HepG2 (cell line): ENCODE results near the gene C3orf70. TPM values are rescaled to one million over a fixed set of nuclear protein-coding genes. Genes with fewer than 3 reads are reported as not detected.

Experiments
- ATF7 ChIP-seq, 2 experiments: fragments of 450-650 bp in 1 of 2; sonication (generic) in 1 of 2; formaldehyde crosslinking in 1 of 2; IDR thresholded peaks; 2 replicates each; pipeline versions ENCODE4 v1.4.0 to v1.6.1; 2016 to 2020; ENCODE audit warnings: antibody characterized with exemption in 1 of 2, mild to moderate bottlenecking in 1 of 2, missing genetic modification reagents in 1 of 2
- HINFP ChIP-seq: sonication (generic); formaldehyde crosslinking; IDR thresholded peaks from 2 replicates; pipeline ENCODE4 v1.4.0; 2020; ENCODE audit warnings: low read depth, mild to moderate bottlenecking, missing genetic modification reagents
- HNRNPL ChIP-seq: fragments of 200-400 bp; formaldehyde crosslinking; IDR thresholded peaks from 2 replicates; pipeline ENCODE4 v1.6.1; 2017; ENCODE audit warnings: mild to moderate bottlenecking, low read depth, low read length
- HNRNPLL ChIP-seq: fragments of 200-400 bp; formaldehyde crosslinking; IDR thresholded peaks from 2 replicates; pipeline ENCODE4 v1.6.1; 2017; ENCODE audit warnings: mild to moderate bottlenecking, low read depth, low read length; ENCODE audit not compliant: poor library complexity, severe bottlenecking
- HOXA3 ChIP-seq: sonication (generic); formaldehyde crosslinking; IDR thresholded peaks from 2 replicates; pipeline ENCODE4 v1.5.0; 2020; ENCODE audit warnings: missing genetic modification reagents
- KDM2A ChIP-seq: sonication (generic); formaldehyde crosslinking; IDR thresholded peaks from 2 replicates; pipeline ENCODE4 v1.4.0; 2020; ENCODE audit warnings: low read depth, missing genetic modification reagents, borderline replicate concordance
- KDM5B ChIP-seq: sonication (generic); formaldehyde crosslinking; IDR thresholded peaks from 2 replicates; pipeline ENCODE4 v1.4.0; 2020; ENCODE audit warnings: missing genetic modification reagents, mild to moderate bottlenecking, borderline replicate concordance
- MAFF ChIP-seq: IDR thresholded peaks from 2 replicates; pipeline ENCODE4 v1.6.1; 2011; ENCODE audit warnings: low read depth, low read length, improper control_type of control experiment
- MTA3 ChIP-seq: sonication (generic); formaldehyde crosslinking; IDR thresholded peaks from 2 replicates; pipeline ENCODE4 v1.4.0; 2020; ENCODE audit warnings: missing genetic modification reagents
- PHF8 ChIP-seq: sonication (generic); formaldehyde crosslinking; IDR thresholded peaks from 2 replicates; pipeline ENCODE4 v1.5.0; 2020; ENCODE audit warnings: missing genetic modification reagents
- RAD21 ChIP-seq: fragments of 450-650 bp; formaldehyde crosslinking; IDR thresholded peaks from 2 replicates; pipeline ENCODE4 v1.5.0; 2020; ENCODE audit warnings: mild to moderate bottlenecking
- TFDP2 ChIP-seq: sonication (generic); formaldehyde crosslinking; IDR thresholded peaks from 2 replicates; pipeline ENCODE4 v1.4.0; 2020; ENCODE audit warnings: missing genetic modification reagents
- ZBTB33 ChIP-seq: sonication (generic); formaldehyde crosslinking; IDR thresholded peaks from 2 replicates; pipeline ENCODE4 v1.4.0; 2020; ENCODE audit warnings: missing genetic modification reagents
- ZBTB7B ChIP-seq: sonication (generic); formaldehyde crosslinking; IDR thresholded peaks from 2 replicates; pipeline ENCODE4 v1.4.0; 2020; ENCODE audit warnings: missing genetic modification reagents
- ZFY ChIP-seq: sonication (generic); formaldehyde crosslinking; IDR thresholded peaks from 2 replicates; pipeline ENCODE4 v1.4.0; 2020; ENCODE audit warnings: missing genetic modification reagents
- ZNF143 ChIP-seq: sonication (generic); formaldehyde crosslinking; IDR thresholded peaks from 2 replicates; pipeline ENCODE4 v1.4.0; 2020; ENCODE audit warnings: missing genetic modification reagents
- ZSCAN29 ChIP-seq: sonication (generic); formaldehyde crosslinking; conservative IDR thresholded peaks from 2 replicates; pipeline ENCODE4 v1.4.0; 2020; ENCODE audit warnings: mild to moderate bottlenecking, missing genetic modification reagents
- polyA plus RNA-seq, 8 experiments: library from polyadenylated mRNA; depleted of rRNA in 3 of 8; stranded (reverse) in 7 of 8; unstranded in 1 of 8; fragments of >200 nt; fragmentation: Illumina TruSeq in 4 of 8; extraction: Trizol in 4 of 8; gene quantifications; 2 replicates each; pipeline versions ENCODE4 v1.2.1 to v1.2.3, GENCODE V29; 2011 to 2016; ENCODE audit warnings: low read depth in 4 of 8, missing spikeins in 1 of 8, mixed read lengths in 1 of 8; ENCODE audit not compliant: insufficient read depth in 1 of 8
- total RNA-seq, 5 experiments: library from RNA; depleted of rRNA; stranded (reverse); fragments of >200 nt; fragmentation: Illumina TruSeq; extraction: Trizol; gene quantifications; 2 replicates each; pipeline ENCODE4 v1.2.3, GENCODE V29; 2016; ENCODE audit warnings: low read depth in 1 of 5
- TF ChIP-seq, protein P1 (sequence below): sonication (generic); formaldehyde crosslinking; IDR thresholded peaks from 2 replicates; pipeline ENCODE4 v1.5.1; 2020; ENCODE audit warnings: mild to moderate bottlenecking, missing genetic modification reagents, moderate library complexity

The C3orf70 gene
- total and polyA plus RNA-seq, 2 of the 13 experiments (the other 11 are each of a cell fraction or from before 2014, with no cell fraction given): 0.79 to 2.4 TPM

DNA sequence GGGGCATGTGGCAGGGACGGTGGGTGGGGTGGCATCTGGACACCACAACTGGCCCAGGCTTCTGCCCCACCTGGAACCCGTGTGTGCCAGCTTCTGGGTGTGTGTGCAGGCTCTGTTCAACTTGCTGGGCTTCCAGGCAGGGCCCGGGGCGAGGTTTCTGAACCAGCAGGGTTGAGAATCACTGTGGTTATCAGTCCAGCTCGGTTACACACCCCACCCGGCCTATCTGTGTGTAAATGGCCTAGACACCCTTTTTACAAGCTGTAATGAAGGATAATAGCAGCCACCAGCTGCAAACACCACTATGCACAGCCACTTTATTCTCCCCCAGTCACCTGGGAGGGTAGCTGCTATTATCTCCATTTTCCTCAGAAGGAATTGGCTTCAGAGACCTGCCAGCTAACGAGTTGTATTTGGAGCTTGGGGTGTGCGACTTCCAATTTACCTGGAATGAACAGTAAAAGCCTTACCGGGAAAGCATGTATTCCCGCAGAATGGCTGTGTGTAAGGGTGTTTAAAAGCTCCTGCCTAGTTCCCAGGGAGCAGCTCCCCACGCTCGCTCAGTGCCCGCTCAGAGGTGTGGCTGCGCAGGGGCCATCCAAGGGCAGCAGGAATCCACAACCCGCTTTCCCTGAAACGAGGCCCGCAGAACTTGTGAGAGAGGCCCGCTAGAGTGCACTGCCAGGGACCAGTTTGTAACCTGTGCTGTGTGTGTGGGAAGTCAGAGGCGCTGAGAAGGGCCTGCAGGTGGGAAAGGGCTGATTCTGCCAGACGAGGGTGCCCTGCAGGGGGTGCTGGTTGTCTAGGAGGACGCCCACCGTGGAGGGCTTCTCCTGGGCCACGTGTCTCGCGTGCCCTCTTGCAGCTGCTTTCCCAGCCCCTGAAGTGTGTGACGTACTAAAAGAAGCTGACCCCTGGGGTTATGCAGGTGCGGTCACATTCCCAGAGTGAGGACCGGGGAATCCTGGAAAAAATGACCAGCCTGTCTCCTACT lies 83.5 kb downstream of the C3orf70 start (continued):
- TF ChIP-seq TFDP2 (0 out of 2 replicates have a peak, but pooled peaks have one; percentile 33), ZSCAN29 (no peak), KDM5B (CRISPR knock-in tag) (peak; percentile 55; the same call in 1 of the 2 replicates), ZNF143 (CRISPR knock-in tag) (no peak), HNRNPLL (peak; percentile 40), MTA3 (no peak), HOXA3 (CRISPR knock-in tag) (0 out of 2 replicates have a peak, but pooled peaks have one; percentile 11), ZFY (peak; percentile 16; the same call in 1 of the 2 replicates), MAFF (no peak), ZBTB33 (peak; percentile 95), ZBTB7B (CRISPR knock-in tag) (peak; percentile 73), PHF8 (CRISPR knock-in tag) (peak; percentile 16; the same call in 1 of the 2 replicates), HNRNPL (0 out of 2 replicates have a peak, but pooled peaks have one; percentile 43), KDM2A (CRISPR knock-in tag) (no peak; the same call in 1 of the 2 replicates), ATF7 (IDR thresholded peaks at IDR 0.05) (no peak), ATF7 (CRISPR knock-in tag; IDR thresholded peaks at IDR 0.05) (0 out of 2 replicates have a peak, but pooled peaks have one; percentile 47), HINFP (0 out of 2 replicates have a peak, but pooled peaks have one; percentile 39), RAD21 (peak; percentile 69)
- TF ChIP-seq, protein P1, sequence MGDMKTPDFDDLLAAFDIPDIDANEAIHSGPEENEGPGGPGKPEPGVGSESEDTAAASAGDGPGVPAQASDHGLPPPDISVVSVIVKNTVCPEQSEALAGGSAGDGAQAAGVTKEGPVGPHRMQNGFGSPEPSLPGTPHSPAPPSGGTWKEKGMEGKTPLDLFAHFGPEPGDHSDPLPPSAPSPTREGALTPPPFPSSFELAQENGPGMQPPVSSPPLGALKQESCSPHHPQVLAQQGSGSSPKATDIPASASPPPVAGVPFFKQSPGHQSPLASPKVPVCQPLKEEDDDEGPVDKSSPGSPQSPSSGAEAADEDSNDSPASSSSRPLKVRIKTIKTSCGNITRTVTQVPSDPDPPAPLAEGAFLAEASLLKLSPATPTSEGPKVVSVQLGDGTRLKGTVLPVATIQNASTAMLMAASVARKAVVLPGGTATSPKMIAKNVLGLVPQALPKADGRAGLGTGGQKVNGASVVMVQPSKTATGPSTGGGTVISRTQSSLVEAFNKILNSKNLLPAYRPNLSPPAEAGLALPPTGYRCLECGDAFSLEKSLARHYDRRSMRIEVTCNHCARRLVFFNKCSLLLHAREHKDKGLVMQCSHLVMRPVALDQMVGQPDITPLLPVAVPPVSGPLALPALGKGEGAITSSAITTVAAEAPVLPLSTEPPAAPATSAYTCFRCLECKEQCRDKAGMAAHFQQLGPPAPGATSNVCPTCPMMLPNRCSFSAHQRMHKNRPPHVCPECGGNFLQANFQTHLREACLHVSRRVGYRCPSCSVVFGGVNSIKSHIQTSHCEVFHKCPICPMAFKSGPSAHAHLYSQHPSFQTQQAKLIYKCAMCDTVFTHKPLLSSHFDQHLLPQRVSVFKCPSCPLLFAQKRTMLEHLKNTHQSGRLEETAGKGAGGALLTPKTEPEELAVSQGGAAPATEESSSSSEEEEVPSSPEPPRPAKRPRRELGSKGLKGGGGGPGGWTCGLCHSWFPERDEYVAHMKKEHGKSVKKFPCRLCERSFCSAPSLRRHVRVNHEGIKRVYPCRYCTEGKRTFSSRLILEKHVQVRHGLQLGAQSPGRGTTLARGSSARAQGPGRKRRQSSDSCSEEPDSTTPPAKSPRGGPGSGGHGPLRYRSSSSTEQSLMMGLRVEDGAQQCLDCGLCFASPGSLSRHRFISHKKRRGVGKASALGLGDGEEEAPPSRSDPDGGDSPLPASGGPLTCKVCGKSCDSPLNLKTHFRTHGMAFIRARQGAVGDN (CRISPR knock-in tag): peak; percentile 69
